H1 (cell line): ENCODE results near the gene CLEC12A. TPM values are rescaled to one million over a fixed set of nuclear protein-coding genes. Genes with fewer than 3 reads are reported as not detected.

Source experiments
- polyA plus RNA-seq, 7 experiments: library from polyadenylated mRNA; depleted of rRNA in 3 of 7; stranded (reverse) in 5 of 7; unstranded in 2 of 7; fragments of >200 nt in 5 of 7; fragments of 200-250 nt in 2 of 7; gene quantifications; 1 replicate in 5 of 7; 2 replicates in 1 of 7; 4 replicates in 1 of 7; pipeline versions ENCODE4 v1.2.1 to v1.2.3, GENCODE V29; 2011 to 2013; ENCODE audit warnings: missing spikeins in 2 of 7, mixed read lengths in 2 of 7
- total RNA-seq: library from RNA; stranded (reverse); fragmentation: NEBNext Ultra II Directional; extraction: Animal tissue kit (Norgen Biotek cat#: 25700); gene quantifications from 2 replicates; pipeline ENCODE4 v1.2.1, GENCODE V29; 2021
- TF ChIP-seq, protein P1 (sequence below): IDR thresholded peaks from 2 replicates; pipeline ENCODE4 v1.6.1; 2011; ENCODE audit warnings: low read depth, mild to moderate bottlenecking, low read length; ENCODE audit not compliant: insufficient read depth

CLEC12A gene
- total and polyA plus RNA-seq, 2 of the 8 experiments (the other 6 are each of a cell fraction or from before 2014, with no cell fraction given) = not detected

- TF ChIP-seq, protein P1, sequence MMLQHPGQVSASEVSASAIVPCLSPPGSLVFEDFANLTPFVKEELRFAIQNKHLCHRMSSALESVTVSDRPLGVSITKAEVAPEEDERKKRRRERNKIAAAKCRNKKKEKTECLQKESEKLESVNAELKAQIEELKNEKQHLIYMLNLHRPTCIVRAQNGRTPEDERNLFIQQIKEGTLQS = no peak
Observed at GRCh38 chr12:9940375-9940774, 30.8 kb upstream of the CLEC12A start (continued).
